ENCODE measurements around the gene HIP1. TPM values are rescaled to one million over a fixed set of nuclear protein-coding genes. Genes with fewer than 3 reads are reported as not detected.
"Not testable (repeated sequence)": the region's sequence is repeated elsewhere in the genome, so short reads cannot be mapped to it uniquely, and the experiment has no call there.

HIP1 gene
- total RNA-seq, 3 donors from 2014 or later = 0.90 to 2.3 (median 1.3) TPM

GRCh38 chr7:75639886-75640190 is 98.9 kb downstream of the HIP1 start:
- Mint-ChIP-seq H3K4me1 (ENCODE audit: low read depth) (peaks cover 8% of the 10 kb centered on the region), H3K9me3 (no peaks in the 10 kb centered on the region), H3K36me3 (ENCODE audit: insufficient read depth) (no peaks in the 10 kb centered on the region), H3K4me3 (peak overlapping the region; percentile 84), H3K27me3 (ENCODE audit: low read depth) (no peaks in the 10 kb centered on the region)
- DNase-seq = no peak
- ATAC-seq = no peak

DNA sequence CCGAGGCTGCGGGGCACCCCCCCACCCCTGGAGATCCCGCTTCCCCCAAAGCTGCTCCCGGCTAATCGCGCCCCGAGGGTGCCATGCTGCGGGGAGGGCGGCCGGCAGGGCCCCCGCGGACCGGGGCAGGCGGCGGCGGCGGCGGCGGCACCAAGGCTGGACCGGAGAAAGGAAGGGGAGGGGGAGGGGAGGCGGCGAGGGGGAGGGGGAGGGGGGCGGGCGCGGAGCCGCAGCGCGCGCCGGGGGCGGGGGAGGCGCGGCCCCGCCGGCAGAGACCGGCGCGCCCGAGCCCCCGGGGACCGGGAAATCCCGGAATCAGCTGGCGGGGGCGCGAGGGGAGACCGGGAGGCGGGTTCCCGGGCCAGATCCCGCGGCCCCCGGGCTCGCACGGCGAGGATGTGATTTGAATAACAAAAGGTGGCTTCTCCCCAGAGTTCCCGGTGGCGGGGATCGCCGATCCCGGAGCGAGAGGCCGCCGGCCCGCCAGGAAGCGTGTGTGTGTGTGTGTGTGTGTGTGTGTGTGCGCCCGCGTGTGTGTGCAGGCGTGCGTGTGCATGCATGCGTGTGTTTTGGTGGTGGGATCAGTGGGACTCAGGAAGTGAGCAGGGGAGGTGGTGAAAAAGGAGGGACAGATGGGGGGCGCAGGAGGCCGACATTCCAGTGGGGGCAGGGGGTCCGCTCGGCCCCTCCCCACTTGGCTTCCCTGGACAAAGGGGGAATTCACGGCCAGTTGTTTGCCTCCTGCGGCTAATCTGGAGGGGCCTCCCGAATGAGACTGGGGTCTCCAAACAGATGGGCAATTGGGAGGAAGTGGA is 99.5 kb downstream of the HIP1 start:
- peaks cover 8% of the 10 kb centered on the region for H3K4me1 Mint-ChIP-seq (ENCODE audit: low read depth)
- no peaks in the 10 kb centered on the region for H3K36me3 Mint-ChIP-seq (ENCODE audit: insufficient read depth)
- ATAC-seq (peak; percentile 38 to 44), DNase-seq (peak; percentile 19)
- H3K9me3 Mint-ChIP-seq = no peaks in the 10 kb centered on the region
- peak overlapping the region; percentile 84 for H3K4me3 Mint-ChIP-seq
- no peaks in the 10 kb centered on the region for H3K27me3 Mint-ChIP-seq (ENCODE audit: low read depth)

- H3K4me1 Mint-ChIP-seq (ENCODE audit: low read depth) = peaks cover 8% of the 10 kb centered on the region
- peak overlapping the region; percentile 66 for H3K4me3 Mint-ChIP-seq
- ATAC-seq (peak; percentile 5 to 35), DNase-seq (no peak)
- no peaks in the 10 kb centered on the region for H3K27me3 Mint-ChIP-seq (ENCODE audit: low read depth)
- no peaks in the 10 kb centered on the region for H3K9me3 Mint-ChIP-seq
- H3K36me3 Mint-ChIP-seq (ENCODE audit: insufficient read depth) = no peaks in the 10 kb centered on the region
These were observed 100.1 kb downstream of the HIP1 start for GRCh38 chr7:75638594-75639070.

DNA sequence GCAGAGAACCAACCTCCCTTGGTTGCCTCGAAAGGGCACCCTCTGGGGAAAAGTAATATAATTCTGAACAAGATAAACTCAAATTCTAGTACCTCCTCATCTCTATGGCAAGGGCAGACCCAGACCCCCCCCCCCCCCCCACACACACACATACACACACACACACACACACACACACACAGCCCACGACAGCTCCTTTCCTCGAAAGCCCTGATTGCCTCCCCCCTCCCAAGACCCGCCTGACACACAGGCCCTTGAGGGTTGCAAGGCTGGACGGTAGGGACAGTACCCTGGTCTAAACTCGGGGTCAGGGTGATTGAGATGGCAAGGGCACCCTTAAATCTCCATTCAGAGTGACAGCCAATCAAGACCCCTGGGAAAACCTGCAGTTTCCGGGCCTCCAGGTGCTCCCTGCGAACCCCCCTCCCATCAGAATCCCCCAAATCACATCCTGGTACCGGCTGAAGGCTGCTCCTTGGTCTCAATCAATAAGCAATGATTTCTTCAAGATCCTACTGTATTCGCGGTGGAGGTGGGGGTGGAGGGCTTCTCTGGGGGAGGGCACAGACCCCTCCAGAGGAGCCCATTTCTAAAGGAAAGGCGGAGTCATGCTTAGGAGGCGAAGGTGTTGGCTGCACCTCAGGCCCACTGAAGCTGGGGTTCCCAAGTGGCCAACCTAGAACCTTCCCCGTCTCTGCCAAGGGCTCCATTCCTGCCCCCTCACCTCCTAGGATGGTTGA is 100.7 kb downstream of the HIP1 start:
- ATAC-seq (no peak), DNase-seq (no peak)
- Mint-ChIP-seq H3K27me3 (ENCODE audit: low read depth) (no peaks in the 10 kb centered on the region), H3K36me3 (ENCODE audit: insufficient read depth) (no peaks in the 10 kb centered on the region), H3K9me3 (no peaks in the 10 kb centered on the region), H3K4me1 (ENCODE audit: low read depth) (peaks cover 8% of the 10 kb centered on the region), H3K4me3 (peak overlapping the region; percentile 66)

DNA sequence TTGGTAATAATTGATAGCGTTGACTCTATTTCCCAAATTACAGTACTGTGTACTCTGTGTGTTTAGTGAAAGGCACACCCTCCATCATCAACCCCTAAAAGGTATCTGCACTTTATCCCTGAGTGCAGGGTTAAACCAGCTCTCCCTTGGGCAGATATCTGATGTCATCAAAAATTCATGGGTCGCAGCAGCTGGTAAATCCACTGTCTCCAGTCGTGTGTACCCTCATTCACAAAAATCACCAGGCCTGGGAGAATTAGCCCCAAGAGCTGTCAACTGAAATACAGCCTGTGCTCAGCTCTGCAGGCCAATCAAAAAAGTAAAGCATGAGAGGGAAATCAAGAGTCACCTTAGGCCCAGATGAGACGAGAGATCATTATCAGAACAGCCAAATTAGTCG is 103.7 kb downstream of the HIP1 start:
- Mint-ChIP-seq H3K9me3 (no peaks in the 10 kb centered on the region), H3K27me3 (ENCODE audit: low read depth) (no peaks in the 10 kb centered on the region), H3K36me3 (ENCODE audit: insufficient read depth) (no peaks in the 10 kb centered on the region), H3K4me1 (ENCODE audit: low read depth) (peaks cover 8% of the 10 kb centered on the region), H3K4me3 (no peak overlapping the region)
- DNase-seq (no peak), ATAC-seq (no peak)

- not testable (repeated sequence) for DNase-seq; H3K9me3 Mint-ChIP-seq; ATAC-seq; H3K27me3 Mint-ChIP-seq (ENCODE audit: low read depth); H3K4me1 Mint-ChIP-seq (ENCODE audit: low read depth); H3K36me3 Mint-ChIP-seq (ENCODE audit: insufficient read depth); H3K4me3 Mint-ChIP-seq
These were observed 106.2 kb downstream of the HIP1 start for GRCh38 chr7:75632587-75632986.

DNA sequence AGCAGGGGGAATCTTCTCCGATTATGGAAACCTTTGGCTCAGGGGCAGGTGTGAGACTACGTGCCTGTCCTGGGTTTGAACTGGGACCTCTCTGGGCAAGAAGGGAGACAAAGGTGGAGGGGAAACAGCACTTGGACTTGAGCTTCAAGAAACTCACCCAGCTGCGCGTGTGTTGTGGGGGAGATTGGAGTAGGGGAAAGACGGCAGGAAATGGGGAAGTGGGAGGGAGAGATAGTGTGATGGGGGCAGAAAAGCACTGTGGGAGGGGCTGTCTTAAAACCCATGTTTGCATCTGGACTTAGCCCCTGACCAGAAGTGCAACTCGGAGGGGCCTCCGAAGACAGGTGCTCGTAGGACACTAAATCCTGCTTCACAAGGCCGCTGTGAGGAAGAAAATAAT is 107.0 kb downstream of the HIP1 start:
- Mint-ChIP-seq H3K4me3 (no peak overlapping the region), H3K4me1 (ENCODE audit: low read depth) (no peaks in the 10 kb centered on the region), H3K27me3 (ENCODE audit: low read depth) (no peaks in the 10 kb centered on the region), H3K36me3 (ENCODE audit: insufficient read depth) (peaks cover 2% of the 10 kb centered on the region), H3K9me3 (peaks cover 5% of the 10 kb centered on the region)
- ATAC-seq (no peak), DNase-seq (no peak)

GRCh38 chr7:75630549-75630948 is 108.2 kb downstream of the HIP1 start:
- DNase-seq (no peak), ATAC-seq (no peak)
- no peaks in the 10 kb centered on the region for H3K4me1 Mint-ChIP-seq (ENCODE audit: low read depth)

GRCh38 chr7:75629044-75629443 is 109.7 kb downstream of the HIP1 start:
- ATAC-seq (no peak), DNase-seq (no peak)
- H3K4me1 Mint-ChIP-seq (ENCODE audit: low read depth) = no peaks in the 10 kb centered on the region
- H3K36me3 Mint-ChIP-seq (ENCODE audit: insufficient read depth) = peaks cover 2% of the 10 kb centered on the region
- peaks cover 8% of the 10 kb centered on the region for H3K9me3 Mint-ChIP-seq
- no peak overlapping the region for H3K4me3 Mint-ChIP-seq
- H3K27me3 Mint-ChIP-seq (ENCODE audit: low read depth) = no peaks in the 10 kb centered on the region

More at GRCh38 chr7:75630549-75630948, 108.2 kb downstream of the HIP1 start:
- no peak overlapping the region for H3K4me3 Mint-ChIP-seq
- no peaks in the 10 kb centered on the region for H3K27me3 Mint-ChIP-seq (ENCODE audit: low read depth)
- peaks cover 8% of the 10 kb centered on the region for H3K9me3 Mint-ChIP-seq
- H3K36me3 Mint-ChIP-seq (ENCODE audit: insufficient read depth) = peaks cover 2% of the 10 kb centered on the region

GRCh38 chr7:75628055-75628454 is 110.7 kb downstream of the HIP1 start:
- Mint-ChIP-seq H3K36me3 (ENCODE audit: insufficient read depth) (peaks cover 2% of the 10 kb centered on the region), H3K9me3 (peaks cover 8% of the 10 kb centered on the region), H3K27me3 (ENCODE audit: low read depth) (no peaks in the 10 kb centered on the region), H3K4me3 (no peak overlapping the region), H3K4me1 (ENCODE audit: low read depth) (no peaks in the 10 kb centered on the region)
- DNase-seq (no peak), ATAC-seq (no peak)

DNA sequence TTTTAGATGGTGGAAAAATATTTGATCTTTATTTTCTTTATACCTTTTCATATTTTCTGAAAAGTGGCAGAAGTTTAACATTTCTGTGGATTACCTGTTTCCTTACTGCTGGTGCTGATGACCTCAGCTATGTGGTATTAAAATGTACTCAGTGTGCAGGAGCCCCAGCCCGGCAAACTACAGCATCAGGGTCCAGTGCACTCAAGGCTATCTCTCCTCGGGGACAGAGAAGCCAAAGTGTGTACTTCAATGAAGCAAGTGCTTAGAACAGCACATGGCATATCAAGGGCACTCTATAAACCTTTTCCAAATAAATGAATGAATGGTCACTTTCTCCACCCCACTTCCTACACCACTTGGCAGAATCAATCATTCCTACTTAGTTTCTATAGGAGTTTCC is 111.8 kb downstream of the HIP1 start:
- H3K4me3 Mint-ChIP-seq = no peak overlapping the region
- no peaks in the 10 kb centered on the region for H3K4me1 Mint-ChIP-seq (ENCODE audit: low read depth)
- no peaks in the 10 kb centered on the region for H3K27me3 Mint-ChIP-seq (ENCODE audit: low read depth)
- DNase-seq (no peak), ATAC-seq (no peak)
- peaks cover 8% of the 10 kb centered on the region for H3K9me3 Mint-ChIP-seq
- H3K36me3 Mint-ChIP-seq (ENCODE audit: insufficient read depth) = peaks cover 2% of the 10 kb centered on the region

DNA sequence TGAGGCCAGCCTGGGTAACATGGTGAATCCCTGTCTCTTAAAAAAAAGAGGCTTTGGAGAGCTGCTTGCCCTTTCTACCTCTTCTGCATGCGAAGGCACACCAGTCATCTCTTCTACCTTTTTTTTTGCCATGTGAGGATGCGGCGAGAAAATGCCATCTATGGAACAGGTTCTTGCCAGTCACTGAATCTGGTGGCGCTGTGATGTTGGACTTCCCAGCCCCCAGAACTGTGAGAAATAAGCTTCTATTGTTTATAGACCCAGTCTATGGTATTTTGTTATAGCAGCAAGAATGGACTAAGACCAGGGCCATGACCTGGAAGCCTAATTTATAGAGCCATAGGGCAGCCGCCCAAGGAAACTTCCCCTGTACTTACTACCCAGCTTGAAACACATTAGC is 112.9 kb downstream of the HIP1 start:
- DNase-seq (no peak), ATAC-seq (no peak)
- peaks cover 8% of the 10 kb centered on the region for H3K9me3 Mint-ChIP-seq
- no peak overlapping the region for H3K4me3 Mint-ChIP-seq
- no peaks in the 10 kb centered on the region for H3K4me1 Mint-ChIP-seq (ENCODE audit: low read depth)
- peaks cover 2% of the 10 kb centered on the region for H3K36me3 Mint-ChIP-seq (ENCODE audit: insufficient read depth)
- no peaks in the 10 kb centered on the region for H3K27me3 Mint-ChIP-seq (ENCODE audit: low read depth)

GRCh38 chr7:75624134-75624832 is 114.5 kb downstream of the HIP1 start:
- Mint-ChIP-seq H3K4me1 (ENCODE audit: low read depth) (peaks cover 4% of the 10 kb centered on the region), H3K27me3 (ENCODE audit: low read depth) (no peaks in the 10 kb centered on the region), H3K4me3 (no peak overlapping the region), H3K9me3 (peaks cover 8% of the 10 kb centered on the region), H3K36me3 (ENCODE audit: insufficient read depth) (peaks cover 2% of the 10 kb centered on the region)
- no peak for DNase-seq
- no peak for ATAC-seq

- Mint-ChIP-seq H3K27me3 (ENCODE audit: low read depth) (no peaks in the 10 kb centered on the region), H3K4me3 (no peak overlapping the region), H3K9me3 (peaks cover 8% of the 10 kb centered on the region), H3K36me3 (ENCODE audit: insufficient read depth) (peaks cover 2% of the 10 kb centered on the region), H3K4me1 (ENCODE audit: low read depth) (peaks cover 8% of the 10 kb centered on the region)
- no peak for ATAC-seq
- DNase-seq = no peak
These were observed 115.2 kb downstream of the HIP1 start for GRCh38 chr7:75623390-75624133.
